NCI-H146 (cell line): Measurements from ENCODE around the gene KHSRP.

Experiments
- DNase-seq: peaks from one replicate; lab custom pipeline; 2025; lab: John Stamatoyannopoulos, UW

Gene KHSRP

DNA sequence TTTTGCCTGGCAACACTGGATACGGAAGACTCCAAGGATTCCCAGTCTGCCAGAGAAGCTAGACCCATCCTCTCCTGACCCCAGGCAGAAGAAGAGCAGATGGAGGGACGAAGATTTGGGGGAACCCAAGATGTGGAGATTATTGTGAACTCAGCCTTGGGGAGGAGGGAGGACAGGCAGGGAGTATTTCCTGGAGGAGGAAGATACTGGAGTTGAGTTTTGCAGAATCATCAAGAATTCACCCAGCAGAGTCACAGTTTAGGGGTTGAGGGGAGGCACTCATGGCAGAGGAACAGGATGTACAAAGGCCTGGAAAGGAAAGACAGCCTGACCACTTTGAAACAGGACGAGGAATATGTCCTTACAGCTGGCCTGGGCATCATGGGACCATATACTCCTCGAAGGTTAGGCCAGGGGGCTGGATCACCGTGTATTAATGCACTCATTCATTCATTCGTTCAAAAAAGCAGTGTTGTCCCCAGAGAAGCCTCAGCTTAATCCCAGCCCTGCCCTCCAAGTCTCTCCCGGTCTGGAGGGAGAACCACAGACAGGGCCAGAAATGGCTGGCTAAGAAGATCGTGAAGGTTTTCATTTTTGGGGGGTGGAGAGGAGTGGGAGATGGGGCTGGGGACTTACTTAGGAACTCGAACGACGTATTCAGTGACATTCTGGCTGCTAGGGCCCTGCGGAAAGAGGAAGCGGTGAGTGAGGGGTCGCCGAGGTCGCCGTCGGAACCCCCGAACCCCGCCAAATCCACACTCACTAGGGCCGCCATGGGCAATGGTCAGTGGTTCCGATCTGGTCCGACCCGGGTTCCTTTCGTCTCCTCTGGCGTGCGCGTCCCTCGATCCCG lies 32.2 kb downstream of the KHSRP start:
- no peak for DNase-seq

DNA sequence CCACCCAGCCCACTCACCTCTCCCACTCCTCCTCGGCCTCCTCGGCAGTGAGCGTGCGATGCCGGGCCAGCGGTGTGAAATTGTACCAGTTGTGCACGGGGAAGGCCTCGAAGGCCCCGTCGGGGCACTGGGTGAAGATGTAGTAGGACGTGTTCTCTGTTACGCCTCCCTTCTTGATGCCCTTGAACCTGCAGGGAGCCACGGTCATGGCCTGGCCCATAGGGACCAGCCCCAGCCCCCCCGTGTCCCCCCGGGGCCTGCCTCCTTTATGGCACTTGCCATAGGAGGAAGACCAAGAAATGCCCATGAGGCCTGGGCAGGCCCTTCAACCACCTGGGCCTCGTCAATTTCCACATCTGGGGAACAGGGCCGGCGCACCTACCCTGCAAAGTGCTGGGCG lies 37.2 kb downstream of the KHSRP start:
- no peak for DNase-seq

DNA sequence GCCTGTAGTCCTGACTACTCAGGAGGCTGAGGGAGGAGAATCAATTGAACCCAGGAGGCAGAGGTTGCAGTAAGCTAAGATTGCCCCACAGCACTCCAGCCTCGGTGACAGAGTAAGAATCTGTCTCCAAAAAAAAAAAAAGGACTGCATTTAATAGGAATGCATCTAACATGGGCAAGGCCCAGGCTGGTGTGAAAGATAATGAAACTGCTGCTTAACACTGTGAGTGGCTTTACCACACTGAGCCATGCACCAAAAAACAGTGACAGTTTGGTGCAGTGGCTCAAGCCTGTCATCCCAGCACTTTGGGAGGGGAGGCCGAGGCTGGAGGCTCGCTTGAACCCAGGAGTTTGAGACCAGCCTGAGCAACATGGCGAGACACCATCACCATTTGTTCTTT lies 40.2 kb downstream of the KHSRP start:
- DNase-seq: no peak

DNA sequence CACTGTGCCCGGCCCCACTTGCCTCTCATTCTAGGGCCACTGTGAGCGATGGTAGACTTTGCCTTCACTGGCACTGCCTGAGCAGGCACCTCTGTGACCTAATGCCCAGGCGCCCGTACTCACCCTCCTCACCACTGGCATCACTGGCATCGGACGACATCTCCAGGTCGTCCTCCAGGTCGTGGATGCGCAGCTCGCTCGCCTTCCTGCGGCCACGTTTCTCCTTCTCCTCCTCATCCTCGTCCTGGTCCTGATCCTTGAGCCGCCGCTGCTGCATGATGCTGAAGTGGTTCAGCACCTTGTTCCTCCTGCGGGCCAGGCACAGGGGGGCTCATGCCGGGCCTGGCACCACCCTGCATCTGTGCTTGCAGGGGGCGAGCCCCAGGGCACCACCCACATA lies 41.4 kb downstream of the KHSRP start:
- no peak for DNase-seq

DNA sequence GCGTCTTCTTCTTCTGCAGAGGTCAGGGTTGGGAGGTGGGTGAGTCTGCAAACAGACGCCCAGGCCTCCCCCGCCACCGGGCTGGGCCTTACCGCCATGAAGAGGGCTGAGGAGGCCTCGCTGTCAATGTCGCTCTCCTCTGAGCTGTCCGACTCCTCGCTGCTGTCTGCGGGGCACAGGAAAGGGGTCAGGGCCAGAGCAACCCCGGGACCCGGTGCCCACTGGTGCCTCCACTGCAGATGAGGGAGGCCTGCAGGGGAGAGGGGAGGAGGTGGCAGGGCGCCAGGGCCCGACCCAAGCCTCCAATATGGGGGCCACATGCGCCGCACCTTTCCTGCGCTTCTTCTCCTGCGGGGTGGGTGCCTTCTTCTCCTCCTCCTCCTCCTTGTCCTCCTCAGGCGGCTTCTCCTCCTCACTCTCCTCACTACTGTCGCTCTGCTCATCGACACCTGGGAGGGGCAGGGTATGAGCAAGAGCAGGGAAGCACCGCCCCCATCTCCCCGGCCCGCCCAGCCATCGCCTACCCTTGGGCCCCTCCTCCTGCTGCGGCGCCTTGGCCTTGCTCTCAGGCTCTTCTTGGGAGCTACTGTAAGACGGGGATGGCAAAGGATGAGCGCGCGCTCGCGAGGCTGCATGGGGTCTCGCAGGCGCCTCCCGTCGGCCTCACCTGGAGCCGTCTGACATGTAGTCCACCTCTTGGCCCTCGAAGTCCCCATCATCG lies 43.4 kb downstream of the KHSRP start:
- DNase-seq: no peak

DNA sequence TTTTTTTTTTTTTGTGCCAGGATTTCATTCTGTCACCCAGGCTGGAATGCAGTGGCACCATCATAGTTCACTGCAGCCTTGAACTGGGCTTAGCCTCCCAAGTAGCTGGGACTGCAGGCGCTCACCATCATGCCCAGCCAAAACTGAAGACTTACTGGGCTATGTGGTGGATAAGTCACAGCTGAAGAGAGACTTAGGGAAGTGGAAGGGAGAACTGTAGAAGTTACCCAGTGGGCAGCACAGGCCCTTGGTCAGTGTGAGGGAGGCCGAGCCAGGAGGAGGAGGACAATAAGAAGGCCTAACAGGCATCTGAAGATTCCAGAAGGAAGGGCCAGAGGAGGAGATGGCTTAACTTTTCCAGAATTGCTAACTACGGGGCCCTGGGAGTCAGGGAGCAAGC lies 44.9 kb downstream of the KHSRP start:
- DNase-seq: no peak

DNA sequence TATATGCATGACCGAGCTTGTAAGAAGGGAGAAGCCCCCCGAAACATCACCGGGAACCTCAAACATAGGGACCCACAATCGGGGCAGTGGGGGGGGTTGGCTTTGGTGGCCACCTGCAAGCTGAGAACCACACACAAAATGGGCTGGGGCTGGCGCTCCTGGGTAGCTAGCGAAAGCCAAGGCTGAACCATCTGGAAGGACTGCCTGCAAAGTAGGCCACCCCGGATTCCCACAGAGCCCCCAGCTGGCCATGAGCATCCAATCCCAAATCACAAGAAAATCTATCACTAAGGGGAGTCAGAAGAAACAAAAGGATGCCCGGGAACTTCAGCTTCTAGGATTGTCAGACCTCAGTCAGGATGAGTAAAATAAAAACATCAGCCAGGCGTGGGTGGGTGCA lies 46.1 kb downstream of the KHSRP start:
- DNase-seq: no peak

DNA sequence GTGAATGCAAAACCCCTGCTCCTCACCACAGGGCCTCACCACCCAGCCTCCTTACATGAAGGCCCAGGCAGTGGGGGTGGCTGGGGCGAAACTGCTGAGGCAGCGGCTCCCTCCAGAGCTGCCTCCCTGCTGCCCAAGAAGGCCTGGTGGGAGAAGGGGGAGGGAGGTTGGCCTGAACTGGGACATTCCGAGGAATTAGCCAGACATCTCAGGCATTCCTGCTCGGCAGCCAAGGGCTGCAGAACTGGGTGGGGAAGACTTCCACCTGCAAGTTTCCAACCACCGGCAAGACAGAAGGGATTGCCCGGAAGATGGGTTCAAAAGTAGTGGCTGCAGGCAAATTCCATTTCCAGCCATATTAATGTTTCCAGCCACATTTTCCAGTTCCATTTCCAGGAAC lies 46.6 kb downstream of the KHSRP start:
- no peak for DNase-seq

DNA sequence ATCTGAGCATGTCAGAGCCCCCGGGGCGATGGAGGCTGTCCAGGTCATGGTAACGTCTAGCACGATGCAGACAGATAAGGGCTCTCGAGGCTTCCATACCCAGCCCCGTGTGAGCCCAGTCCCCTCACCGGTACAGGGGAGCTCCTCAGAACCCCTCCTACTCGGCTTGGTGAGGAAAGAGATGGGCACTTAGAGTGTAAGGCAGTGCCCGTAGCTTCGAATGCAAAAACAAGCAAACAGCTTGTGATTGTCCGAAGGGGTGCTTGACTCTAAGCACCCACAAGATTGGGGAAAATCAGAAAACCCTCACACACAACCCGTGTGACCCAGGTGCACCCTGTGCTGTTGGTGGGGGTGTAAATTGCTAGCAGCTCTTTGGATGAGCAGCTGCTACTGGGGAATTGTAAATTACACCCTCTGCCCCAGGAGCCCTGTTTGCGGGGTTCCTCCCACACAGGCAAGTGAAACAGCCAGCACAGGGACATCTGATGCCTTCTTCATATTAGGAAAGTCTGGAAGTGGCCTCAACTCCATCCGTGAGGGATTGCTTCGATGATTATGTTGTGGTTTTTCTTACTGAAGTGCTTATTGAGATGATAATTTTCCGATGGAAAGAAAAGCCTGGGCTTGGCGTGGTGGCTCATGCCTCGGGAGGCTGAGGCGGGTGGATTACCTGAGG lies 48.0 kb downstream of the KHSRP start:
- DNase-seq: no peak

DNA sequence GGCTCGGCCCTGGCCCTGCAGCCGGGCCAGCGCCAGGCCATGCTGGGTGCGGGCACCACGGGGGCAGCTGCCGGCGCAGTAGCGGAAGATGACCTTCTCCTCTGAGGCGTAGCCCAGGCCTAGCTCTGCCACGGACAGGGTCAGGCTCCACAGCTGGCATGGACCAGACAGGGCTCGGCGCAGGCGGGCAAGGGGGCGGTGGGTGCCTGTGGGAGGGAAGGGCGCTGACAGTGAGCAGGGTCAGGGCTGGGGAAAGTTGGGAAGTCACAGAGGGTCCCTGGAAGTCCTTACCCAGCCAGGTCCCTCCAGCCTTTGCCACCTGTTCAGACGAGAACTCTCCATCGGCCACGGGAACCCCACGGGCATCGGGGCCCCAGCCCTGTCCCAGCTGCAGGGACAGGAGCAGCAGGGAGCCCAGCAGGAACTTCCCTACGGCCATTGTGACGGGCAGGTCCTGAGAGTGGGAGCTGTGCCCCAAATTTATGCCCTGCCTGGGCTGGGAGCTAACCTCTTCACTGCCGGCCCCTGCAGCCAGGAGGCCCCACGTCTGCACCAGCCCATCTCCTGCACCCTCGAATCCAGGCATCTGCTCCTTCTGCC lies 49.1 kb downstream of the KHSRP start, which contains the start of gene PSPN:
Gene PSPN (minus strand): TSS at position 523 of the 600 bp plus-strand sequence. CDS start 84 bp downstream, at position 439.
- DNase-seq: no peak

DNA sequence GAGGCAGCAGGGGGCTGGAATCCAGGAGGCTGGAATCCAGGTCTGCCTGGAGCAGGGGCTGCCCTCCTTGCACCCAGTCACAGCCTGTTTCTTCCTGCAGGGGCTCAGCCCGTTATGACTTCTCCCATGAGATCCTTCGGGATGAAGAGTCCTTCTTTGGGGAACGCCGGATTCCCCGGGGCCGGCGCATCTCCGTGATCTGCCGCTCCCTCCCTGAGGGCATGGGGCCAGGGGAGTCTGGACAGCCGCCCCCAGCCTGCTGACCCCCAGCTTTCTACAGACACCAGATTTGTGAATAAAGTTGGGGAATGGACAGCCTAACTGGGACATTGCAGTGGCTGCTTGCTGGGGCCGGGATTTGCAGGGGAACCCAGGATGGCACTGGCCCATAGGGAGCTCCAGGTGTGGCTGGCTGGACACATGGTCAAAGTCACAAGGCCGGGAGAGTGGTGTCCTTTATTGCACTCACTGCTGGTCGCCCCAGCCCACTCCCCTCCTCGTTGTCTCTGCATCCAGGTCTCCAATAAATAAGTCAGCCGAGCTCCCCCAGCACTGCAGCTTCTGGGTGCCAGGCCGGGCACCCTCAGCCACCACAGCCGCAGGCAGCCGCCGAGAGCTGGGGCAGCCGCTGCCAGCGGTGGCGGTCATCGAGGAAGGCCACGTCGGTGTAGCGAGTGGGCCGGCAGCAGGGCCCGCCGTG lies 49.8 kb downstream of the KHSRP start:
- DNase-seq: no peak

DNA sequence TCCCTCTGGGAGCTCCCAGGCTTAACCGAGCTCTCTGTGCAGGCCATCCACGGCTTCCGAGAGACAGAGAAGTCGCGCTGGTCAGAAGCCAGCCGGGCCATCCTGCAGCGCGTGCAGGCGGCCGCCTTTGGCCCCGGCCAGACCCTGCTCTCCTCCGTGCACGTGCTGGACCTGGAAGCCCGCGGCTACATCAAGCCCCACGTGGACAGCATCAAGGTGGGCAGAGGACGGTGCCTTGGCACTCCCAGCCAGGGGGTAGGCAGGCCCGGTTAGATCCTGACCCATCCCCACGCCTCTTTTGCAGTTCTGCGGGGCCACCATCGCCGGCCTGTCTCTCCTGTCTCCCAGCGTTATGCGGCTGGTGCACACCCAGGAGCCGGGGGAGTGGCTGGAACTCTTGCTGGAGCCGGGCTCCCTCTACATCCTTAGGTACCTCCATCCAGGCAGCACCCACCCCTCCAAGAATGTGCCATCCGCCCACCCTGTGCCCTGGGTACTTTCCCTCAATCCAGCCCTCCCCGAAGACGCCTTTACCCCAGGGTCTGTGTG lies 50.4 kb downstream of the KHSRP start:
- no peak for DNase-seq

DNA sequence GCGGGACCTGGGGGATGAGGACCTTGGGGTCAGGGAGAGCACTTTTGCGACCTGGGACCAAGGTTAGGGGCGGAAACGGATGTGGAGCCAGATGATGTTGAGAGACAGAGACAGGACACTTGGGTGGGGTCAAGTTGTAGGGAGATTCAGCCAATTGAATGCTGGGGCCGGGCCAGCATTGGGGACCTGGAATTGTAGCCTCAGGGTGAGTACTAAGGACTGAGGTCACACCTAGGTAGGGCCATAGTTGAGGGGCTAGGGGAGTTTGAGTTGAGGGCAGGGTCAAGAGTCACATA lies 50.9 kb downstream of the KHSRP start:
- no peak for DNase-seq

DNA sequence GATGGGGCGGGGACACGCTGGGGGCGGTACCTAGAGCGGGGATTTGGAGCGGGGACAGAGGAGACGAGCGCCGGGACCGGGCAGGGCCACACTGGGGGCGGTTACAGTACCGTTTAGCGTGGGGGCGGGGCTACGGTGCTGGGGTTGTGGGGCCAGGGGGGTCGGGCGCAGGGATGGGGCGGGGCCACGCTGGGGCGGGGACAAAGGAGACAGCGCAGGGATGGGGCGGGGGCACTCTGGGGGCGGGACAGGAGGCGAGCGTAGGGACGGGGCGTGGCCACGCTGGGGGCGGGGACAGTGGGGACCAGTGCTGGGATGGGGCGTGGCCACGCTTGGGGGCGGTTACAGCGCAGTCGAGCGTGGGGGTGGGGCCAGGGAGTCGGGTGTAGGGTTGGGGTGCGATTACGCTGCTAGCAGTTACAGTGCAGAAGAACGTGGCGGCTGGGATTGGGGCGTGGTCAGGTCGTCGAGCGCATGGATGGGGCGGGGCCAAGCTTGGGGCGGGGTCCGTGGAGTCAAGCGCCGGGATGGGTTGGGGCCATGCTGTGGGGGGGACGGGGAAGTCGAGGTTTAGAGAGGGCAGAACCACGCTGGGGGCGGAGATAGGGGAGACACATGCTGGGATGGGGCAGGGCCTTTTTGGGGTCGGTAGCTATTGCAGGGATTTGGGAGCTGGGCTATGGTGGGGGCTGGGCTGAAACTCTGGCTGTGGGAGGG lies 51.4 kb downstream of the KHSRP start:
- peak; percentile 95 for DNase-seq

DNA sequence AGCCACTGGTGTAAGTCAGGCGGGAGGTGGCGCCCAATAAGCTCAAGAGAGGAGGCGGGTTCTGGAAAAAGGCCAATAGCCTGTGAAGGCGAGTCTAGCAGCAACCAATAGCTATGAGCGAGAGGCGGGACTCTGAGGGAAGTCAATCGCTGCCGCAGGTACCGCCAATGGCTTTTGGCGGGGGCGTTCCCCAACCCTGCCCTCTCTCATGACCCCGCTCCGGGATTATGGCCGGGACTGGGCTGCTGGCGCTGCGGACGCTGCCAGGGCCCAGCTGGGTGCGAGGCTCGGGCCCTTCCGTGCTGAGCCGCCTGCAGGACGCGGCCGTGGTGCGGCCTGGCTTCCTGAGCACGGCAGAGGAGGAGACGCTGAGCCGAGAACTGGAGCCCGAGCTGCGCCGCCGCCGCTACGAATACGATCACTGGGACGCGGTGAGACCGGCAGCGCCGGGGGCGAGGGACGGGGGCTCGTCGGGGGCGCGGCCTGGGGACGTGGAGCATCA lies 52.0 kb downstream of the KHSRP start, which contains the start of gene ALKBH7:
Gene ALKBH7 (plus strand): TSS at position 201 of the 502 bp plus-strand sequence. CDS start 27 bp downstream, at position 228.
- peak; percentile 98 for DNase-seq

DNA sequence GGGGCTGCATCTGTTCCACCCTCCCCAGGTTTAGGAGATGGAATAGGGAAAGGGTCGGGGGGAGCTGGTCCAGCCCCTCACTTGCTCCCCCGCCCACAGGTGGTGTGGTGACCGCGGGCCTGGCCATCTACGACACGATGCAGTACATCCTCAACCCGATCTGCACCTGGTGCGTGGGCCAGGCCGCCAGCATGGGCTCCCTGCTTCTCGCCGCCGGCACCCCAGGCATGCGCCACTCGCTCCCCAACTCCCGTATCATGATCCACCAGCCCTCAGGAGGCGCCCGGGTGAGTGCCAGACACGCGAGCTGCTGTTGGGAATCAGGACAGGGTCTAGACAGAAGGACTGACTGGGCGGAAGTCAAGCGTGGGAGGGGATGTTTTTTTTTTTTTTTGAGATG lies 60.3 kb downstream of the KHSRP start:
- DNase-seq: no peak
